ENCODE measurements around the gene PPP2R5B.

GRCh38 chr11:64931290-64931689 is 6.8 kb downstream of the PPP2R5B start:
- TF ChIP-seq POLR2AphosphoS5 (IDR thresholded peaks at IDR 0.05; ENCODE audit: insufficient read depth in 1 of 2, low read depth in 1 of 2), result no peak
- no peak for TF ChIP-seq POLR2A (IDR thresholded peaks at IDR 0.05)
